NT2/D1 (cell line): ENCODE data around the gene FGD4.

Experiments
- DNase-seq: peaks from one replicate; pipeline ENCODE4 v3.0.0-alpha.2; 2011; ENCODE audit warnings: low read depth, low spot score
- H3K27me3 ChIP-seq: 2 replicates; pipeline ENCODE4 v1.6.0; 2011; ENCODE audit warnings: mild to moderate bottlenecking; ENCODE audit not compliant: insufficient read length, insufficient read depth
- H3K36me3 ChIP-seq: 2 replicates; pipeline ENCODE4 v1.6.1; 2011; ENCODE audit warnings: mild to moderate bottlenecking, low read length, mixed read lengths; ENCODE audit not compliant: insufficient read depth, insufficient read length
- H3K4me1 ChIP-seq: 2 replicates; pipeline ENCODE4 v1.5.1; 2011; ENCODE audit not compliant: insufficient read depth, insufficient read length
- H3K4me3 ChIP-seq: 2 replicates; pipeline ENCODE4 v1.5.1; 2011; ENCODE audit warnings: low read depth; ENCODE audit not compliant: insufficient read length
- H3K9ac ChIP-seq: 2 replicates; pipeline ENCODE4 v1.6.0; 2011; ENCODE audit warnings: low read depth; ENCODE audit not compliant: insufficient read length
- H3K9me3 ChIP-seq: 2 replicates; pipeline ENCODE4 v1.5.1; 2011; ENCODE audit warnings: mild to moderate bottlenecking, low read length; ENCODE audit not compliant: insufficient read depth
- SUZ12 ChIP-seq: IDR thresholded peaks from 2 replicates; pipeline ENCODE4 v1.6.1; 2011; ENCODE audit not compliant: insufficient read length, insufficient read depth; ENCODE audit errors: extremely low read depth
- YY1 ChIP-seq: IDR thresholded peaks from 2 replicates; pipeline ENCODE4 v1.6.1; 2011; ENCODE audit not compliant: insufficient read length, insufficient read depth
- ZNF274 ChIP-seq: IDR thresholded peaks from 2 replicates; pipeline ENCODE4 v1.6.1; 2011; ENCODE audit warnings: mild to moderate bottlenecking, low read depth, low read length

FGD4 gene

GRCh38 chr12:32587581-32588495, 188.5 kb downstream of the FGD4 start:
- Histone ChIP-seq H3K9me3 (no peaks in the 10 kb centered on the region), H3K36me3 (peaks cover 12% of the 10 kb centered on the region), H3K27me3 (no peaks in the 10 kb centered on the region), H3K4me1 (no peaks in the 10 kb centered on the region), H3K4me3 (no peak overlapping the region), H3K9ac (no peak overlapping the region)
- no peak for TF ChIP-seq SUZ12
- TF ChIP-seq YY1 = no peak
- TF ChIP-seq ZNF274 = no peak
- no peak for DNase-seq

GRCh38 chr12:32588604-32589003, 189.2 kb downstream of the FGD4 start:
- DNase-seq = no peak
- TF ChIP-seq ZNF274 (no peak), YY1 (no peak), SUZ12 (no peak)
- Histone ChIP-seq H3K9me3 (no peaks in the 10 kb centered on the region), H3K9ac (no peak overlapping the region), H3K4me1 (no peaks in the 10 kb centered on the region), H3K27me3 (no peaks in the 10 kb centered on the region), H3K36me3 (peaks cover 12% of the 10 kb centered on the region), H3K4me3 (no peak overlapping the region)

GRCh38 chr12:32589165-32589865, 190.0 kb downstream of the FGD4 start:
- Histone ChIP-seq H3K9ac (no peak overlapping the region), H3K36me3 (peaks cover 14% of the 10 kb centered on the region), H3K4me1 (no peaks in the 10 kb centered on the region)

GRCh38 chr12:32595251-32595650, 195.9 kb downstream of the FGD4 start:
- Histone ChIP-seq H3K4me1 (peaks cover 2% of the 10 kb centered on the region), H3K4me3 (no peak overlapping the region), H3K36me3 (peaks cover 11% of the 10 kb centered on the region), H3K9ac (no peak overlapping the region), H3K27me3 (no peaks in the 10 kb centered on the region), H3K9me3 (no peaks in the 10 kb centered on the region)
- TF ChIP-seq SUZ12 (no peak), YY1 (no peak), ZNF274 (no peak)
- no peak for DNase-seq

More at GRCh38 chr12:32589165-32589865, 190.0 kb downstream of the FGD4 start:
- no peaks in the 10 kb centered on the region for H3K27me3 ChIP-seq
- no peak for DNase-seq
- H3K4me3 ChIP-seq = no peak overlapping the region
- H3K9me3 ChIP-seq = no peaks in the 10 kb centered on the region
- no peak for TF ChIP-seq ZNF274
- TF ChIP-seq SUZ12 = no peak
- TF ChIP-seq YY1 = no peak

GRCh38 chr12:32596030-32596429, 196.7 kb downstream of the FGD4 start:
- Histone ChIP-seq H3K36me3 (peaks cover 7% of the 10 kb centered on the region), H3K4me1 (peaks cover 2% of the 10 kb centered on the region), H3K9ac (no peak overlapping the region), H3K4me3 (no peak overlapping the region), H3K9me3 (no peaks in the 10 kb centered on the region), H3K27me3 (no peaks in the 10 kb centered on the region)
- no peak for DNase-seq
- TF ChIP-seq YY1 (no peak), SUZ12 (no peak), ZNF274 (no peak)

GRCh38 chr12:32598688-32599087, 199.3 kb downstream of the FGD4 start:
- no peak for DNase-seq
- Histone ChIP-seq H3K9ac (no peak overlapping the region), H3K9me3 (no peaks in the 10 kb centered on the region), H3K4me1 (peaks cover 2% of the 10 kb centered on the region), H3K4me3 (no peak overlapping the region), H3K36me3 (peaks cover 12% of the 10 kb centered on the region), H3K27me3 (no peaks in the 10 kb centered on the region)
- TF ChIP-seq SUZ12 (no peak), YY1 (no peak), ZNF274 (no peak)

- no peaks in the 10 kb centered on the region for H3K27me3 ChIP-seq
- peaks cover 10% of the 10 kb centered on the region for H3K36me3 ChIP-seq
- no peak overlapping the region for H3K9ac ChIP-seq
- peaks cover 2% of the 10 kb centered on the region for H3K4me1 ChIP-seq
- no peak overlapping the region for H3K4me3 ChIP-seq
- no peaks in the 10 kb centered on the region for H3K9me3 ChIP-seq
- no peak for DNase-seq
- TF ChIP-seq ZNF274 = no peak
- TF ChIP-seq YY1 = no peak
- TF ChIP-seq SUZ12 = no peak
Measured at GRCh38 chr12:32600681-32601080, 201.3 kb downstream of the FGD4 start.
